Measurements from ENCODE around the gene IFT25.
A peak's percentile ranks its signal among the peaks of the same experiment; 100 is the strongest.

Gene IFT25

DNA sequence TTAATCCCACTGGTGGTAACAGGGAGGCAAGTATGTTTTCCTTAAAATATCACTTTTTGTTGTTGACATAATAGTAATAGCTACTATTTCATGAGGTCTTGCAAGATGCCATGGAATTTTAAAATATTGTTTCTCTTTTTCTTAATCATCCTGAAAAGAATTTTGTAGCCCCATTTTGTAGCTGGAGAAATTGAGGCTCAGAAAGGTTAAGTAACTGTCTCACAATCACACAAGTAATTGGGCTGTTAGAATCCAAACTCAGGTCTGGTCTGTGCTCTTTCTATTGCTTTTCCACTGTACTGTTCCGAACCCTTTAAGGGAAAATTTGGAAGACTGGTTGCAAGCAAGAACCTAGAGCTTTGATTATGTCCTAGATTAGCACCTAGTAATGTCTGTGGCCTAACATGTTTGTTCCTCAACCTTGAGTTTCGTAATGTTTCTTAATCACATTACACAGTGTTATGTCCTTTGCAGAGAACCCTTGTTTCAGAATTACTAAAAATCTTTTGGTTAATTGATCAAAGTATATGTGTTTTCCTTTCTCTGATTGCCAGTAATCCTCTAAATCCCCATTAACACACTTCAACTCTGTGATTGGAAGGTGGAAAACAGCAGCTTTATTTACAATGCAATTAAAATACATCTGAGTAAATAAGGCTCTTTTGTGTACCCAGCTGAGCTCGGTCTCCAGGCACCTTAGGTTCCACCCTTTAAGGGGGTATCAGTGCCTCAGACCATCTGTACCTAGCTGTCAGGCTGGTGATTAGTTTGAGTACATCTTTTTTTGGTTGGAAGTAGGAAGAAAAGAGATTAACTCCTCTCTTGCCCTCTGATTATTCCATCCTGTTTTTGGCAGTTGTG lies 11.0 kb upstream of the IFT25 start:
- no peak for DNase-seq

DNA sequence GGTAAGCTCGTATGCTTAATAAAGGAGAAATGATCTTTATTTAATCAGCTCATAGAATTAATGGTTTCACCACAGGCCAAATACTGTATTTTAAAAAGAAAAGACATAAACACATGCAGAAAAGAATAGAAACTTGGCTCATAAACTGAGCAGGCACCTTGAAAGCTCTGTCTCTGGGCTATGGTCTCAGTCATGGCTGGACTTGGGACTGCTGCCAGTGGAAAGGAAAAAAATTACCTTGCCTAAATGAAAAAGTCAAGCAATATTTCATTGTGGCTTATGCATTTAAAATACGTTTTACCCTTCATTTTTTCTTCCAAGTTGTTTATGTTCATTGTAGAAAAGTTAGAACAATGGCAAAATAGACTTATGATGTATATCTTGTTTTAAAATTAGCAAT lies 8.6 kb upstream of the IFT25 start:
- DNase-seq = no peak

DNA sequence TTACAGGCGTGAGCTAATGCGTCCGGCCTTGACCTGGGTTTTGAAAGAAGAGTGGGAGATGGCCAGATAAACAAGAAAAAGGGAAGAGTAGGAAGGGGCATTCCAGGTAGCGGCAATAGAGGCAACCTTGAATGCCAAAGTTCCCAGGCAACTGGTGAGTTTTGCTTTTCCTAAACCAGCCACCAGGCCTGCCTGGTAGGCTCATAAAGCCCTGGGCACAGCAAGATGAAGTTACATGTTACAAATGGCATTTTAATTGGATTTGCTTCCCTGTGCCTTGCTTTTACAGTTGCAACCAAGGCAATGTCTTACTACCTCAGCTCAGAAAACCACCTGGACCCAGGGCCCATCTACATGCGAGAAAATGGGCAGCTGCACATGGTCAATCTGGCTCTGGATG lies 6.2 kb upstream of the IFT25 start:
- DNase-seq = no peak

DNA sequence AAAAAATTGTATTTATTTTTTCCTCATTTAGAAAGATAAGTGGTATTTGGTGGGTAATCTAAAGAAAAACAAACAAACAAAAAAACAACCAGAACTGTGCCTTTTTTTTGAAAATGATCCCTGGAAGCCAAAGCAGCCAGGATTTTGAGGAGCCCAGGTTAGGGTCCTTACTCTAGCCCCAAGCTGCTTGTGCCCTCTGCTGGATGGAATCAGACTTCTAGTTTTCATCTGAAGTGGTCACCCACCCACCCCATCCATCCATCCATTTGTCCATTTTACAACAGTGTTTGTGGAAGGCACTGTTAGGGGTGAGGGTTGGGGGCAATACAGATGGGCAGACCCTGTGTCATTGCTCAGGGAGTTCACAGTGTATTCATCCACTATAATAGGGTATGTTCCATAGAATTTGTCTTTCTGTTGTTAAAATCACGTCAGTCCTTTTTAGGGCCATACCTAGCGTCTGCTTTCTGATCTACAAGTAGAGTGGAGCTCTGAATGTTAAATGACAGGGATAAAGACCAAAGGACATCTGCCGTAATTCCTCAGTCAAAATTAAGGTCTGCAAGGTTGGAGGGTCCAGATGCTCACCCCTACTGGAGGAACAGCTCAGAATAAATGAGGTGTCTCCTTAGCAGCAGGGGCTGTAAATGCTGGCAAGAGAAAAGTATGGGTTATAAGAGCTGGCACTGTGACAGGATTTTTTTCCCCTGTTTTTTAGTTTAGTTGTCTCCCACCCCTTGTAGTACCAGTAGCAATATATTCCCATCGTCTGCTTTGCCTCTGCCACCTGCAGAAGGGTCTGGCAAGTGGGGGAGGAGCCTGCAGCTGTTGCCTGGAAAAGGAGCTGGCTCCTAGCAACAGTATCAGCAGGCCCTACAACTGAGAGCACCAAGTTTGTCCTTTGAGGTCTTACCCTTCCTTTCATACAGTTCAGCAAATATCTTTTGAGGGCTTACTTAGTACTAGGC lies 3.8 kb upstream of the IFT25 start:
- no peak for DNase-seq

DNA sequence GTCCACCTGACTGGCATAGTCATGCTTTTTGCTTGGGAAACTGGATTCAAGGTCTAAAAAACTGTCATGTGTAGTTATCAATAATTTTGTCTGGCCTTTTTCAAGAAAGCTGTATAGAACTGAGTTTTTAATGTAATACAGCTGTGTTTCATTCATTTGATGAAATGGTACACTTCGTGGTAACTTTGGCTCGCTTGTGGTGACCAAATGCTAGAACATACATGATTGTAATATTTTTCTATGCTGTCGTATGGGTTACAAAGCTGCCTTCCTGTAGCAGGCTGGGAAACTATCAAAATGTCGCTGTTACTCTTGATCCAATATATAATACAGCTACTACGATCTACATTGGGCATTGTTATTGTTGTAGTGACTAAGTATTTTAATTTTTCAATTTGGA lies 2.8 kb upstream of the IFT25 start:
- no peak for DNase-seq

DNA sequence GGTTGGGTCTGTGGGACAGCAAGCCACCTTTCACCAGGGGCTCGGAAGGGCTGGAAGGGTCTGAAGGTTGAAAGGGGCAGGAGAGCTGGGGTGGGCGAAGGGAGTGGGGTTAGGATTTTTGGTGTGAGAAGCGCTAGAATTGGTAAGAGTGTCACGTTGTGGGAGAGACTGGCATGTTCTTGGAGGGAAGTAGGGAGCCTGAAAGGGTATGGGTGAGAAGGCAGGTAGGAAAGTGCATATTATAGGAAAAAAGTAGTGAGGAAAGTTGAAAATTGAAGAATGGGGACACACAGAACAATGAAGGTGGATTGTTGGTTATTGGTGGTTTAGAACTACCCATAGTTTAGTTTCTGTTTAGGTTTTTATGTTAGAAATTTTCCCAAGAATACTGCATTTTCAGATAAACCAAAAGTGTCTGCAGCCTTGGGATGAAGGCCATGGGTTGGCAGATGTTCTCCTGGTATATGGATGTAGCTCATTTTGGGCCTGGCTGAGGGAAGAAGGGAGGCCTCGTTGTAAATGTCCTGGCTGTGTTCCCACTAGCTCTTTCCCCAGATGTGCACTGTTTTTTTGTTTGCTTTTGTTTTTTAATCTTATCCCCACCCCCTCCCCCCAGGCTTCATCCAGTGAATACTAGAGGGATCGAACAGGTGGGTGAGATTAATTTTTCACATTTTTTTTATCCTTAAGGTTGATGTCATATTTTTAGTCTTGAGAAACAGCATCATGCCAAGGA lies 1.8 kb upstream of the IFT25 start:
- no peak for DNase-seq

DNA sequence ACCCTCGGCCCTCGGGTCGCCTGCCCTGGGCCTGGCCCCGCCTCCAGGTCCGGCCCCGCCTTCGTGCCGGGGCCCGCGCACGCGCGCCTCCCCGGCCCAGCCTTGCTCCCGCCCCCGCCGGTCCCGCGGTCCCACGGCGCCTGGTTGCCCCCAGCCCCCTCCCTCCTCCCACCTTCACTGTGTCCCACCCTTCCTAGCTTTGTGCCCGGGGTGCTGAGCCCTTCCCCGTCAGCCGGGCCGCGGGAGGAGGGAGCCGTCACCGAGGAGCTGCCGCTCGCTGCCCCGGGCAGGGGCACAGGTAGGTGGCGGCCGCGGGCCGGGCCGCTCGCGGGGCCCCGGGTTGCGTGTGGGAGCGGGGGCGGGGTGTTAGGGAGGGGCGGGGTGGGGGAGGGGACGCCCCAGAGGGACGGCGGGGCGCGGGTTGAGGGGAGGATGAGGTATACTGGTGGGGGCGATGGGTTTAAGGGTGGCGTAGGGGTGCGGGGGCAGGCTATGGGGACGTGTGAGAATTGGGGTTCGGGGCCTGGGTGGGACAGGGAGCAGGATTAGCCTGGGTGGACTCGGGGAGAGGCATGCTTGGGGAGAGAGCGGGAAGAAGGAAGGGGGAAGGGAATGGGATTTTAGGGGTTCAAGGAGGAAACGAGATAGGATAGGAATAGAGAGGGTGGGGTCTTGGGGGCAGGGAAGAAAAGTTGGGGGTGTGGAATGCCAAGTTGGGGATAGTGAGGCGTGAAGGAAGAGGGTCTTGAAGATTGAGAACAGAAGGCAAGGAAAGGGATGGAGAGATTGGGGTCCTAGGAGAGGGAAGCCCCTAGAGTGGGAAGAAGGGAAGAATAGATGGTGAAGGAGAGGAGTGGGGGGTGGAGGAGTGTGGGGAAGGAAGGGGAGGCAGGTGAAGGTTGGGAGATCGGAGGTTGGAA lies 1.0 kb upstream of the IFT25 start, which contains the start of gene LRRC42:
TSS of gene LRRC42 (plus strand) at position 99 of the 920 bp plus-strand sequence. CDS start 5,650 bp downstream, outside the sequence.
- peak; percentile 94 for DNase-seq

DNA sequence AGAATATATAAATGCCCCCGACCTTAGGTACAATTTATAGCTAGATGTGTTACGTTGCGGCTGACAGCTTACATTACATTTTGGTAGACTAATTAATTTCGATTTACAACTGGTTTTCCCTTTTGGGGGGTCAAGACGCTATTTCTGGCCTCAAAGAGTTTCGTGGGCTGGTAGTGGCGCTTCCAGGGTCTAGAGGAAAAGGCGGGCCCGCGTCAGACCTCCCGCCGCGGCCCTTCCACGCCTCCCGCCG lies 391 bp downstream of the IFT25 start:
- no peak for DNase-seq

DNA sequence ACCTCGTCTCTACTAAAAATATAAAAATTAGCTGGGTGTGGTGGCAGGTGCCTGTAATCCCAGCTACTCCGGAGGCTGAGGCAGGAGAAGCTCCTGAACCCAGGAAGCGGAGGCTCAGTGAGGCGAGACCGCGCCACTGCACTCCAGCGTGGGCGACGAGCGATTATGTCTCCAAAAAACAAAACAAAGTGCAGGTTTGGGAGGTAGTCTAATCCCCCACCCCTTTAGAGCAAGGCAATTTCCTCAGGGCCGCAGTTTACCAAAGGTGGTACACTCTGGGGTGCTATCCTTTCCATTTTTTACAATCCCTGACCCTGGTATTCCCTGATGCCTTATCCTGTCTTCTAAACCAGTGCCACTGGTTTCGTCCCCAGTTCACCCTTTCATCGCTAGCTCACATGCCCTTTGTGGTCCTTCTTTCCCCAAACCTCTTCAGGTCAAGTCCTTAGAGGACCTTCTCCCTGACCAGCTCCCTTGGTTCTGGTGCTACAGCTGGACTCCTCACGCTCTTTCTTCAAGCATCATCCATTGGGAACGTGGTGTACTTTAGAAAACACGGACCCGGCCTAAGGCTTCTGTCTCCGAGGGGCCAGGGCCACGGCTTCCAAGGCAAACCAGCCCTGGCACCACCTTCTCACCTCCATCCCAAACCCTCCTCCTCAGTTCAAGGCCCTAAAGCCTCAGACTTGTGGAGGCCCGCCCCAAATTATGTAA lies 873 bp downstream of the IFT25 start:
- DNase-seq = no peak

DNA sequence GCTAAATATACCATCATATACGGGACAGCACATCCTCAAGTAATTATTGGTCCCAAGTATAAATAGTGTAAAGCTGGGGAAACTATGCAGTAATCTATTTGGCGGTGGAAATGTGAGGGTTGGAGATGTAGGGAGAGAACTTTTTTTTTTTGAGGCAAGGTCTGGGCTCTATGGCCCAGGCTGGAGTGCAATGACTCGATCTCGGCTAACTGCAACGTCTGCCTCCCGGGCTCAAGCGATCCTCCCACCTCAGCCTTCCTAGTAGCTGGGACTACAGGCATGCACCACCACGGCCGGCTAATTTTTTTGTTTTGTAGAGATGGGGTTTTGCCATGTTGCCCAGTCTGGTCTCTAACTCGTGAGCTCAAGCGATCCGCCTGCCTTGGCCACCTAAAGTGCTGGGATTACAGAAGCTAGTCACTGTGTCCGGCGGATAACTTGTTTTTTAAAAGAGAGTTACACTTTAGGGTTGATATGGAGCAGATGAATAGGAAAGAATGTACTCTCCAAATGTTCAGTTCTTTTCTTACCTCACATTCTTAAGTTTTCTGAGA lies 1.9 kb downstream of the IFT25 start:
- DNase-seq = no peak

DNA sequence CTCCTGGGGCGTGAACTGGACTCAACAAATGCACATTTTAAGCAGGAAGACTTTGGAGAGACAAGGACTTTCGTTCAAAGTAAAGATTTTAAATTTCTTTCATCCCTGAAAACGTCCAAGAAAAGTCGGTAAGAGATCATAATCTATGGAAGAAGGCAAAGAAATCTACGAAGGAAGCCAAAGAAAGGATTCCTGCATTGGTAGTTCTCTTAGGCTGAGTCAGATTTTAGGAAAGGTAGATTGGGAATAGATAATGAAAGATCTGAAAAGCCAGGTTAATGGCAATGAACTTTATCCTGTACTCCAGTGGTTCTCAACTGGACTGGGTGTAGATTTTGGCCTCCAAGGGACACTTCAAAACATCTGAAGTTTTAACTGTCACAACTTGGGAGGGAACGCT lies 2.4 kb downstream of the IFT25 start:
- no peak for DNase-seq

DNA sequence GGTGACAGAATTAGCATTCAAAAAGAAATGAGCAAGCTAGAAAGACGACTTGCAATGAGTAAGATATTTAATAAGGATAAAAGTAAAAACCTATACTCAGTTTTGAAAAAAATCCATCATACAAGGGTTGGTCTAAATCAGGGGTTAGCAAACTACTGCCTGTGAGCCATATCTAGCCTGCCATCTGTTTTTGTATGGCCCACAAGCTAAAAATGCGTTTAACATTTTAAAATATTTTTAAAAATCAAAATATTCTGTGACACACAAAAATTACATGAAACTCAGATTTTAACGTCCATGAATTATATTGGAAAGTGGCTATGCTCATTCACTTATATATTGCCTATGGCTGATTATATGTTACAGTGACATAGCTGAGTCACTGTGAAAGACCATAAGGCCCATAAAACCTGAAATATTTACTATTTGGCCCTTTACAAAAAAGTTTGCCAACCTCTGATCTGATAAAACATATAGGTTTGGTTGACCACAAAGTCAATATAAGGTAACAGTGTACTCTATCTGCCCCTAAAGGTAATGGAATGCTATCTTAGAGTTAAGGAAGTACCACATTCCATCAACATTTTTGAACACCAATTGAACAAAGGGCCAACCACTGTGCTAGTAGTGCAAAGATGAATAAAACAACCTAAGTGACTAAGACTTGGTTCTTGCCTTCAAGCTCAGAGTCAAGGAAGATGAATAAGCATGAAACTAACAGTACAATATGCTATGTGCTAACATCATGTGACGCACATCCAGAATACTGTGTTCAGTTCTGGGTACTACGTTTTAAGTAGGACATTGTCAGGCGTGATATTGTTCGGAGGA lies 3.2 kb downstream of the IFT25 start:
- no peak for DNase-seq

DNA sequence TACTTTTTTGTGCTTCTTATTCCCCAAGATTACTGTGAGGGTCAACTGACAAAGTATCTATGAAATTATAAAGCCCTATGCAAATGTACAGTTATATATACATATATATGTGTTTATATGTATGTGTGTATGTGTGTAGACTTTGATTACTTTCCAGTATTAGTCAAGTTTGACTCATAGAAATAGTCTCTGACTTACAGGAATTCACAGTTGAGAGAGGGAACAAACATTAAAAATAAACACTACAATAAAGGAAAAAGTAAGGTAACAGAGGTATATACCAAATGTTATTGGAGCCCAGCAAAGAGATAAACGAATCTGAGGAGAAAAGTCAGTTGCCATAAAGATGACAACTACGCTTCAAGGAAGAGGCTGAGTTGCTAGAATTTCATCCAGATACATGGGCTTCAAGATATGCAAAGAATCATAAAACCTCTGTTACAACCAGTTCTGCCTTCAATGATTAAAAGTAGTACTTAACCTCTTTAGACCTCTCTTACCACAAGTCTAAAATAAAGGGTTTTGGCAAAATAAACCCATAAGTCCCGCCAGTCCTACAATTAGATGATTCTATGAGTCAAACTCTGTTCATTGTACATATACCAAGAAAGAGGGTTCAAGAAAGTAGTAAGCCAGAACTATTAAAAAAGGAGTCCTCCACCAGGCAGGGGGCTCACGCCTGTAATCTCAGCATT lies 7.2 kb downstream of the IFT25 start:
- DNase-seq = no peak

DNA sequence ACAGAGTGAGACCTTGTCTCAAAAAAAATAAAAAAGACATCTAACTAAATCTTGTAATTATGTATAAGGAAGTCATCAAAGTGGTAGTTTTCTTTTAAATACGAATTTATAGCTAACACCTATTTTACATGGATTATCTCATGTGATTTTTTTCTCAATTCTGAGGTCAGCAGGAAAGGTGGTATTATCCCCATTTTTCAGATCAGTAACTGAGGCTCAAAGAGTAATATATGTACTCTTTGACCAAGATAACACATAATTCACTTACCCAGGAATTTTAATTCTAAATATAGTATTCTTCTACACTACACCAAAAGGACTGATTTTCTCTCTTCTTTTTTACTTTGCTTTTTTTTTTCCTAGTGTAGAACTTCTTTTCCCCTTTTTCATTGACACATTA lies 9.1 kb downstream of the IFT25 start:
- DNase-seq = no peak

DNA sequence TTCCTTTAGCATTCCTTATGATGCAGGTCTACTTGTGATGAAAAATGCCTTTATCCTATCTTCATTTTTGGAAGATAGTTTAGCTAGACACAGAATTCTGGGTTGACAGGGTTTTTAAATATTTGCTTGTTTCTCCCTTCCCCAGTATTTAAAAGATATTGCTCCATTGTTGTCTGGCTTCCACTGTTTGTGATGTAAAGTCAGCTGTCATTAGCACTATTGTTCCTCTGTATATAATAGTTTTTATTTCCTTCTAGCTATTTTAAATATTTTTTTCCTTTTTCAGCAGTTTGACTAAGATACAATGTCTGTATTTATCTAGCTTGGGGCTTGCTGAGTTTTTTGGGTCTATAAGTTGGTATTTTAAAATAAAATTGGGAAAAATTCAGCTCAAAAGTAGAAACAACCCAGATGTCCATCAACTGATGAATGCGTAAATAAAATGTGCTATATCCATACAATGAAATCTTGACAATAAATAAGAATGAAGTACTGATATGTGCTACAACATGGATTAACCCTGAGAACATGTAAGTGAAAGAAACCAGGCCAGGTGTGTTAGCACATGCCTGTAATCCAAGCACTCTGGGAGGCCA lies 11.2 kb downstream of the IFT25 start:
- no peak for DNase-seq

DNA sequence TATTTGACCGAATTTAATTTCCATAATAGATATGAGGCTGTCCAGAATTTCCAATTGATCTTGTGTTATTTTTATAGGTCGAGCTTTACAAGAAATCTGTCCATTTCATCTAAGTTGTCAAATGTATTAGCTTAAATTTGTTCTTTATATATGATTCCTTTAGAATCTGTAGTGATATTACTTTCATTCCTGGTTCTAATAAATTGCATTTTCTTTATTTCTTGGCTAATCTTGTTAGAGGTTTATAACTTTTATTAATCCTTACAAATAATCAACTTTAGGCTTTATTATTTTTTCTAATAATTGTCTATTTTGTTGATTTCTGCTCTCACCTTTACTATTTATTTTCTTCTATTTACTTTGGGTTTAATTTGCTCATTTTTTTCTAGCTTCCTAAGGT lies 14.0 kb downstream of the IFT25 start:
- DNase-seq = no peak

DNA sequence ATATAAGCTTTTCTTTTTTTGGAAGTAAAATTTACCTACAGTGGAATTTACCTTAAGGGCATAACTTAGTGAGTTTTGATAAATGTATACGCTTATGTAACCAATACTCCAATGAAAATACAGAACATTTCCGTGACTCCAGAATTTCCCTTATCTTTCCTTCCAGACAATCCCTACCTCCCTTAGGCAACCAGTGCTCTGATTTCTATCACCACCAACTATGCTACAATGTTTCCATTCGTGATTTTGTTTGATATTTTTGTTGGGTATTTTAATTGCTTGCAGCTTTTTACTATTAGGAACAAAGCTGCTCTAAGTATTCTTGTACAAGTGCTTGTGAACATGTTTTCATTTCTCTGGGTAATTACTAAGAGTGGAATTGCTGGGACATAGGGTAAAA lies 14.6 kb downstream of the IFT25 start:
- DNase-seq = no peak

DNA sequence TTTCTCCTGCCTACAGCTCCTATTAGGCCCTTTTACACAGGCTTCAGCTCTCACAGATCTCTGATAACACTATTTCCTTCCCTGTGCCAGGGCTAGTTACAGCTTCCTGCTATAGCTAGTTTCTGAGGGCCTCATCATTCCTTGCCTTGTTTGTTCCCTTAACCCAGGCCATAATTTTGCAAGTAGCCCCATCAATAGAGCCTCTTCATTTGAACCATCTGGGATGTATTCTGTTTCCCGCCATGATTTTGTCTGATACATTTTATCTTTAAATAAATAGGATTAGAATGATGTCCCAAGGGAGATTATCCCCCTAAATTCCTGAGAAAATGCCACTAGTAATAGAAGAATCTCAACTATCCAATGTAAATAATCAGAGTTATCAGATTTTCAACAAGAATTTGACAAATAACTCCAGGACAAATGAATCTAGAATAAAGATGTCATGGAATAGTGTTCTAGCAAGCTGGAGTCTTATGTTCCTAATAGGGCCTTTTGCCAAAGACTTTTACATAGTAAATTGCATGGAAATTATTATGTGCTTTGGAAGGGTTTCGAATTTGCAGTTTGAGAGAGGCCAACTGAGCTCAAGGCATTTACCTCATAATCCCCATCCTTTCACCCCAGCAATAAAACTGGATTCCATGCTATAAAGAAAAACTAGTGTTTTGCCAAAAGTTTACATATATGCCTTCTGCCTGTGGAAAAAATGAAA lies 16.1 kb downstream of the IFT25 start:
- no peak for DNase-seq

All from activated gamma-delta T cell (primary cell).